Duodenal mucosa (tissue), 2 donors: Measurements from ENCODE around the gene SLC46A2.

Experiments
- H3K27ac ChIP-seq: one replicate; pipeline ENCODE4 v1.7.0; 2013; ENCODE audit warnings: low read depth, low read length
- H3K27me3 ChIP-seq, 2 donors: one replicate each; pipeline ENCODE4 v1.7.0; 2013; ENCODE audit warnings: low read length in 2 of 2, control low read depth in 1 of 2; ENCODE audit not compliant: insufficient read depth in 2 of 2, control insufficient read depth in 1 of 2
- H3K36me3 ChIP-seq, 2 donors: one replicate each; pipeline ENCODE4 v1.7.0; 2013; ENCODE audit warnings: low read length in 2 of 2, control low read depth in 1 of 2; ENCODE audit not compliant: insufficient read depth in 2 of 2, control insufficient read depth in 1 of 2
- H3K4me1 ChIP-seq, 2 donors: one replicate each; pipeline ENCODE4 v1.7.0; 2013; ENCODE audit warnings: low read length in 2 of 2, control low read depth in 1 of 2; ENCODE audit not compliant: insufficient read depth in 2 of 2, control insufficient read depth in 1 of 2
- H3K4me3 ChIP-seq, 2 donors: one replicate each; pipeline ENCODE4 v1.7.0; 2013; ENCODE audit warnings: low read length in 2 of 2, low read depth in 1 of 2
- H3K9ac ChIP-seq, 2 donors: one replicate each; pipeline ENCODE4 v1.7.0; 2013; ENCODE audit warnings: low read length in 2 of 2, low read depth in 1 of 2
- H3K9me3 ChIP-seq, 2 donors: one replicate each; pipeline ENCODE4 v1.7.0; 2013; ENCODE audit warnings: low read length in 2 of 2, control low read depth in 1 of 2; ENCODE audit not compliant: control insufficient read depth in 1 of 2

SLC46A2 gene

DNA sequence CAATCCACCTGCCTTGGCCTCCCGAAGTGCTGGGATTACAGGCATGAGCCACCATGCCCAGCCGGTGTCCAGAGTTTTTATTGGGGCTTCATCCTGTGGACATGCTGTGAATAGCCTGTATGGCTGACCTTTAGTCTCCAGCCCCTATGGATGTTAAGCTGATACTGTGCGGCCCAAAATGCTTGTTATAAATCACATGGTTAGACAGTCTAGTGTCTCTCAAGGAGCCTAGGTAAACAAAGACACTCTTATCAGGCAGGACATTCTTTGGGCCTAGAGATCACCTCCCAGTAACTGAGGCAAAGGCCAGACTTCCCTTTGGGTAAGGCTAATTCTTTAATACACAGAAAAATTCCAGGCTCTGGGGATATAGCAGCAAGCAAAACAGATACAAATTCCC is 22.0 kb upstream of the SLC46A2 start:
- Histone ChIP-seq H3K4me1 (peaks cover 3 to 11% of the 10 kb centered on the region in 2 donors), H3K27ac (no peak overlapping the region), H3K36me3 (no peaks in the 10 kb centered on the region), H3K9me3 (no peaks in the 10 kb centered on the region), H3K27me3 (no peaks in the 10 kb centered on the region), H3K9ac (no peak overlapping the region), H3K4me3 (no peak overlapping the region)

DNA sequence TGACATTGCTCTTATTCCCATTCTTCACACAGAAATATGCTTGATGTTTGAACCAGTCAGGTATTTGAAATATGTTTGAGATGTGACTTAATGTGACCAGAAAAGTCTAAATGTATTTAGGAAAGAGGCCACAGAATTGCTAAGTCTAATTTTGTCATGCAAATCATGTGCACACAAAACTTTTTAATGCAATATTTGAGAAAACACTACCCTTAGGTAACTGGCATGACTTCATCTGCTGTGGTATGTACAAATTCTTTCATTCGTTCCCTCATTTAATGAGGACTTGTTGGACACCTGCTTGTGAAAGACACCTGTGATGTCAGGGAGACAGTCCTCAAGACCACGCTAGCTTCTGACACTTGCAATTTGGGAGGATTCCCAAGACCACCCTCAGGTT is 21.1 kb upstream of the SLC46A2 start:
- no peak overlapping the region for H3K4me3 ChIP-seq
- H3K9ac ChIP-seq = no peak overlapping the region
- peaks cover 0 to 3% of the 10 kb centered on the region in 2 donors for H3K4me1 ChIP-seq
- H3K27me3 ChIP-seq = no peaks in the 10 kb centered on the region
- H3K36me3 ChIP-seq = no peaks in the 10 kb centered on the region
- H3K9me3 ChIP-seq = no peaks in the 10 kb centered on the region
- H3K27ac ChIP-seq = no peak overlapping the region

DNA sequence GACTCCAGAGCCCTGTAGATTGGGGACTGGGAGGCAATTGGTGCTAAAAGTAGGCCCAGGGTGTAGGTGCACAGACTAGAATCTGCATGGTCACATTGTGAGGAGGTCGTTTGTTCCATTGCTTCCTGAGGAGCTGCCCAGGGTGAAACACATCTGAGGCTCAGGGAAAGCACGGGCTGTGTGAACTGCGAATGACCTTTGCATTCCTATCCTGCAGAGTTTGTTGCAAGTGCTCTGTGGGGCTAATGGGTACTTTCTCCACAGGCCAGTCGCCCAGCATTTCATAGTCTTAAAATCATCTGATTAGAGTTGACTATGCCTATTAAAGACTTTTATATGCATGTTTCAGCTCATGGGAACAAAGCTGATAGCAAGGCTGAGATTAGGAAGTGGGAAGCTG is 14.4 kb upstream of the SLC46A2 start:
- no peak overlapping the region for H3K4me3 ChIP-seq
- no peak overlapping the region for H3K27ac ChIP-seq
- no peaks in the 10 kb centered on the region for H3K27me3 ChIP-seq
- no peaks in the 10 kb centered on the region for H3K9me3 ChIP-seq
- no peak overlapping the region for H3K9ac ChIP-seq
- H3K4me1 ChIP-seq = no peaks in the 10 kb centered on the region
- H3K36me3 ChIP-seq = no peaks in the 10 kb centered on the region

DNA sequence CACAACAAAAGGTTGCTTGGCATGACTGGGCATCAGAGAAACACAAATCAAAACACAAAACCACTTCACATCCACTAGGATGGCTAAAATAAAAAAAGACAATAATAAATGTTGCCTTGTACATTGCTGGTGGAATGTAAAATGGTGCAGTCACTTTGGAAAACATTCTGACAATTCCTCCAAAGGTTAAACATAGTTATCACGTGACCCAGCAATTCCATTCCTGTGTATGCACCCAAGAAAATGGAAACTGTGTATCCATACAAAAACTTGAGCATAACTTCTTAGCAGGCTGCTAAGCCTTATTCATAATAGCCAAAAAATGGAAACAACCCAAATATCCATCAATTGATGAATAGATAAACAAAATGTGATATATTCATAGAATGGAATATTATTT is 10.2 kb upstream of the SLC46A2 start:
- no peaks in the 10 kb centered on the region for H3K4me1 ChIP-seq
- no peak overlapping the region for H3K27ac ChIP-seq
- no peaks in the 10 kb centered on the region for H3K9me3 ChIP-seq
- H3K27me3 ChIP-seq = peaks cover 0 to 4% of the 10 kb centered on the region in 2 donors
- H3K4me3 ChIP-seq = no peak overlapping the region
- no peaks in the 10 kb centered on the region for H3K36me3 ChIP-seq
- no peak overlapping the region for H3K9ac ChIP-seq

DNA sequence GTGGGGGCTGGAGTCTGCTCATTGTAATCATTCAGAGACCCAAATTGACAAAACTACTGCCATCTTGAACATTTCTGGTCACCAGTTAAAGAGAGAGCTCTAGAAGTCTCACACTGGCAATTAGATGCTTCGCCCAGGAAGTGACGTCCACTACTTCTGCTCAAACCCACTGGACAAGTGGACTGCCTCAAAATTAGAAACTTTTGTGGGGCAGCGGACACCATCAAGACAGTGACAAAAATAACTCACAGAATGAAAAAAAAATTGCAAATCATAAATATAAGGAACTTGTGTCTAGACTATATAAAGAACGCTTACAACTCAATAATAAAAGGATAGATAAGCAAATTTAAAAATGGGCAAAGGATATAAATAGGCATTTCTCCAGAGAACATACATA is 9.8 kb upstream of the SLC46A2 start:
- Histone ChIP-seq H3K27ac (no peak overlapping the region), H3K4me1 (no peaks in the 10 kb centered on the region), H3K9ac (no peak overlapping the region), H3K27me3 (peaks cover 0 to 4% of the 10 kb centered on the region in 2 donors), H3K4me3 (no peak overlapping the region), H3K36me3 (no peaks in the 10 kb centered on the region), H3K9me3 (no peaks in the 10 kb centered on the region)

DNA sequence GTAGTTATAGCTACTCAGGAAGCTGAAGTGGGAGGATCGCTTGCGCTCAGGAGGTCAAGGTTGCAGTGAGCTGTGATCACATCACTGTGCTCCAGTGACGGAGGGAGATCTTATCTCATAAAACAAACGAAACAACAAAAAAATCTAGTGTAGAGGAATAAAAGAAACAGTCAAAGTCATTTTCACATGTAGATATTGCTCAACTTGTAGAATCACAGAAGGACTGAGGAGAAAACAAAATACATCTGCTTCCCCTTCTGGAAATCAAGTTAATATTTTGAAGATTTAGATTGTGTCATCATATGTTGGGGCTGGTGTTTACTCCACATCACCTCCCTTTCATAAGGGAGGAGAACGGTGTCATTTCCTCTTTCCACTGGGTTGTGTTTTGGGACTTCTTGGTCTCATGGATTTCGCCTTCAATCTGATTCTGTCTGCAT is 8.2 kb upstream of the SLC46A2 start:
- no peak overlapping the region for H3K27ac ChIP-seq
- H3K4me1 ChIP-seq = no peaks in the 10 kb centered on the region
- H3K9me3 ChIP-seq = no peaks in the 10 kb centered on the region
- H3K27me3 ChIP-seq = peaks cover 0 to 4% of the 10 kb centered on the region in 2 donors
- no peak overlapping the region for H3K4me3 ChIP-seq
- no peak overlapping the region for H3K9ac ChIP-seq
- H3K36me3 ChIP-seq = no peaks in the 10 kb centered on the region

DNA sequence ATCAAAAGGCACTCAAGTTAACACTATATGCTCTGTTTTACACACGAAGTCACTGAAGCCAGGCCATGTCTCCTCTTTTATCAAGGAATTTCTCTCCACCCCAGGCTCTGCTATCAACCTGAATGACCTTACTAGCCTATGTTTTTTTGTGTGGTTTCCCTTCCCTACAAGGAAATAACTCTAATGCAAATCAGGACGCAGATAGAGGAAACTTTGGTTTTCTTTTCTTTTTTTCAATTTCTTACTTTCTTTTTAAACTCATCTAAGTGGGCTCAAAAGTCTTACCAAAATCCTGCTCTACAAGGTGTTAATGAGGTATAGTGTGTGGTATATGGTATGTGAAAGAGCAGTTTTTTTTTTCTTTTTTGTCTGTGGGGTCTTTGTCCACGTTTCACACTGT is 5.5 kb upstream of the SLC46A2 start:
- Histone ChIP-seq H3K27me3 (peaks cover 7% of the 10 kb centered on the region in 2 donors), H3K4me1 (no peaks in the 10 kb centered on the region)

DNA sequence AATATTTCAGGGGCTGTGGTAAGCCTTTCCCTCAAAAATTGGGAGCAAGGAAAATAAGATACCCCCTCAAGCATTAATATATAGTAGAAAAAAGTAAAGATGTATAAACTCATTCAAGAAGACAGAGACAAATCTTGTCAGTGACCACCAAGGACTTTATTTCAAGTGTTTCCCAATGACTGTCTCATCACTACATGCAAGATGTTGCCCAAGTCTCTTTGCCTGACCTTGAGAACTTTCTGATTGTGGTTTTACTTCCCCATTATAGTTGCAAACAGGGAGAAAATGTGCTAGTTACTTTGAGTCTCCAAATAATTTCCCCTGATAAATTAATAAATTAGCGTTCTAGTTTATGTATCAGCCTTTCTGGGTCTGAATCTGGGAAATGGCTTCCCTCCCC is 4.0 kb upstream of the SLC46A2 start:
- peaks cover 18 to 20% of the 10 kb centered on the region in 2 donors for H3K27me3 ChIP-seq
- H3K27ac ChIP-seq = no peak overlapping the region
- peaks cover 0 to 7% of the 10 kb centered on the region in 2 donors for H3K4me1 ChIP-seq
- no peak overlapping the region for H3K9ac ChIP-seq
- no peaks in the 10 kb centered on the region for H3K9me3 ChIP-seq
- H3K4me3 ChIP-seq = no peak overlapping the region
- no peaks in the 10 kb centered on the region for H3K36me3 ChIP-seq

More for the DNA sequence above, 5.5 kb upstream of the SLC46A2 start:
- Histone ChIP-seq H3K9ac (no peak overlapping the region), H3K4me3 (no peak overlapping the region), H3K27ac (no peak overlapping the region), H3K9me3 (no peaks in the 10 kb centered on the region), H3K36me3 (no peaks in the 10 kb centered on the region)

DNA sequence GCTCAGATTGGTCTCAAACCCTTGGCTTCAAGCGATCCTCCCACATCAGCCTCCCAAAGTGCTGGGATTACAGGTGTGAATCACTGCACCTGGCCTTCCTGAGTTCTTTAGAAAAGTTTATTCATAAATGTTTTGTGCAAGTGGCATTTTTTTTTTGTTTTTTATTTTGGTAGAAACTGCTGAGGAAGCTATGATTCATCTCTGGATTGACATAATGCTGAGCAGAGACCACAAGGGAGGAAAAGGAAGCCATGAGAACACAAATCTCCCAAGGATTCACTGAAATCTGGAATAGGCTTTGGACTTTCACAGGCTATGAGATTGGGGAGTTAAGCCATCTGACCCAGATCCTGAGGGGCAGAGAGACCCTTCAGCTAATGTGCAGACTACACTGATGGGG is 3.4 kb upstream of the SLC46A2 start:
- no peak overlapping the region for H3K27ac ChIP-seq
- no peak overlapping the region for H3K4me3 ChIP-seq
- no peaks in the 10 kb centered on the region for H3K9me3 ChIP-seq
- peaks cover 18 to 26% of the 10 kb centered on the region in 2 donors for H3K27me3 ChIP-seq
- H3K9ac ChIP-seq = no peak overlapping the region
- H3K4me1 ChIP-seq = peaks cover 0 to 7% of the 10 kb centered on the region in 2 donors
- no peaks in the 10 kb centered on the region for H3K36me3 ChIP-seq

DNA sequence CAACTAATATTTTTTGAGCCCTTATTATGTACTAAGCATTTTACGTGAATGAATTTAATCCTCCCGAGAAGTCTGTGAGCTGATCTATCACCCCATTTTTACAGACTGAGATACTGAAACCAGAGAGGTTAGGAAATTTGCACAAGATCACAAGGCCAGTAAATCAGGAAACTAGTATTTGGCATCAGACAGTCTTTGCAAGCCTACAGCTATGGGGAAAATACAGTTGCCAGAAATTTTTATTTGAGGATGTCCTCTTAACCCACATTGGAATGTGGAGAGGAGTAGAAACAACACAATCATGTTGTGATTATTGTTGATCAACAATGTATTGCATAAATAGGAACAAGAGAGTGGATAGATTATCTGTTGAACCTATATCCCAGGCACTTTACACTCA is 2.3 kb upstream of the SLC46A2 start:
- H3K27me3 ChIP-seq = peaks cover 18 to 26% of the 10 kb centered on the region in 2 donors
- peaks cover 0 to 7% of the 10 kb centered on the region in 2 donors for H3K4me1 ChIP-seq
- no peaks in the 10 kb centered on the region for H3K9me3 ChIP-seq
- H3K9ac ChIP-seq = no peak overlapping the region
- no peak overlapping the region for H3K27ac ChIP-seq
- no peak overlapping the region for H3K4me3 ChIP-seq
- H3K36me3 ChIP-seq = no peaks in the 10 kb centered on the region

DNA sequence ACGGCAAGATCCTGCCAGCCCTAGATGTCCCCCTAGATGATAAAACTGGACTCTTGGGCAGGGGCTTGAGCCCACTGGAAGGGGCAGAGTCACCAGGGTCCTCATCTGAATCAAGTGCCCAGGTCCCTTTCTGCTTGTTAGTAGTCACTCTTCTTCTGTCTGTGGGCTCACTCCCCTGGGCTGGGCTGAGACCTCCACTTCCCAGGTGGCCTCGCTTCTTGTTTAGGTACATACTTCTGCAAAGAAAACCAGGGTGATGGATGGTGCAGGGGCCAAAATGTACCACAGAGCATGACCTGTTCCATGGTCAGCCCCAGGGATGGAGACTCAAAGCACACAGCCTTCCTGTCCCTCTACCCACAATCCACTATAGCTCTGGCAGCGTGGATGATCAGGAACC is 845 bp upstream of the SLC46A2 start:
- Histone ChIP-seq H3K4me3 (no peak overlapping the region), H3K27me3 (peaks cover 18 to 23% of the 10 kb centered on the region in 2 donors), H3K9ac (no peak overlapping the region), H3K27ac (no peak overlapping the region), H3K9me3 (no peaks in the 10 kb centered on the region), H3K4me1 (peaks cover 0 to 7% of the 10 kb centered on the region in 2 donors), H3K36me3 (no peaks in the 10 kb centered on the region)
